ENCODE results near the gene NSUN4.

Gene NSUN4

GRCh38 chr1:46403916-46404315, 63.3 kb downstream of the NSUN4 start:
- TF ChIP-seq, protein P1, sequence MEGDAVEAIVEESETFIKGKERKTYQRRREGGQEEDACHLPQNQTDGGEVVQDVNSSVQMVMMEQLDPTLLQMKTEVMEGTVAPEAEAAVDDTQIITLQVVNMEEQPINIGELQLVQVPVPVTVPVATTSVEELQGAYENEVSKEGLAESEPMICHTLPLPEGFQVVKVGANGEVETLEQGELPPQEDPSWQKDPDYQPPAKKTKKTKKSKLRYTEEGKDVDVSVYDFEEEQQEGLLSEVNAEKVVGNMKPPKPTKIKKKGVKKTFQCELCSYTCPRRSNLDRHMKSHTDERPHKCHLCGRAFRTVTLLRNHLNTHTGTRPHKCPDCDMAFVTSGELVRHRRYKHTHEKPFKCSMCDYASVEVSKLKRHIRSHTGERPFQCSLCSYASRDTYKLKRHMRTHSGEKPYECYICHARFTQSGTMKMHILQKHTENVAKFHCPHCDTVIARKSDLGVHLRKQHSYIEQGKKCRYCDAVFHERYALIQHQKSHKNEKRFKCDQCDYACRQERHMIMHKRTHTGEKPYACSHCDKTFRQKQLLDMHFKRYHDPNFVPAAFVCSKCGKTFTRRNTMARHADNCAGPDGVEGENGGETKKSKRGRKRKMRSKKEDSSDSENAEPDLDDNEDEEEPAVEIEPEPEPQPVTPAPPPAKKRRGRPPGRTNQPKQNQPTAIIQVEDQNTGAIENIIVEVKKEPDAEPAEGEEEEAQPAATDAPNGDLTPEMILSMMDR (IDR thresholded peaks at IDR 0.05; ENCODE audit: borderline replicate concordance, control extremely low read depth, extremely low read depth, insufficient read depth, missing control alignments): no peak
- no peak for DNase-seq (ENCODE audit: low spot score)
- in situ Hi-C loops (cut with MboI; ENCODE audit: low sequenced_read_pairs, unreplicated experiment): no loop called here

- TF ChIP-seq, protein P1 (IDR thresholded peaks at IDR 0.05; ENCODE audit: borderline replicate concordance, control extremely low read depth, extremely low read depth, insufficient read depth, missing control alignments): no peak
- in situ Hi-C loops (cut with MboI; ENCODE audit: low sequenced_read_pairs, unreplicated experiment): no loop called here
- no peak for DNase-seq (ENCODE audit: low spot score)
Measured at GRCh38 chr1:46404482-46405196, 64.0 kb downstream of the NSUN4 start.

DNA sequence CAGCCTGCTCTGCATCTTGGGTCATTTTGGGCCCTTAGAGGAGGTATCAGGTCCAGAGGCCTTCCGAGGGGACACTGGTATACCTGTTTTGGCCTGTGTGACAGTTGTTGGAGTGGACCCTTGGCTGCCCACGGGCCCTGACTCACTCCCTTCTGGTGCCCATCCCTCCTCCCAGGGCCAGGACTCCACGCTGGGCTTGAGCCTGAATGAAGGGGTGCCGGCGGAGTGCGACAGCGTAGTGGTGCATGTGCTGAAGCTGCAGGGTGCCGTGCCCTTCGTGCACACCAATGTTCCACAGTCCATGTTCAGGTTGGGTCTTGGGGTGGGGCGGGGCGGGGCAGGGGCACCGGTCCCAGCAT, 64.6 kb downstream of the NSUN4 start:
- in situ Hi-C loops (cut with MboI; ENCODE audit: low sequenced_read_pairs, unreplicated experiment): no loop called here
- TF ChIP-seq, protein P1 (IDR thresholded peaks at IDR 0.05; ENCODE audit: borderline replicate concordance, control extremely low read depth, extremely low read depth, insufficient read depth, missing control alignments): no peak
- DNase-seq (ENCODE audit: low spot score): no peak

DNA sequence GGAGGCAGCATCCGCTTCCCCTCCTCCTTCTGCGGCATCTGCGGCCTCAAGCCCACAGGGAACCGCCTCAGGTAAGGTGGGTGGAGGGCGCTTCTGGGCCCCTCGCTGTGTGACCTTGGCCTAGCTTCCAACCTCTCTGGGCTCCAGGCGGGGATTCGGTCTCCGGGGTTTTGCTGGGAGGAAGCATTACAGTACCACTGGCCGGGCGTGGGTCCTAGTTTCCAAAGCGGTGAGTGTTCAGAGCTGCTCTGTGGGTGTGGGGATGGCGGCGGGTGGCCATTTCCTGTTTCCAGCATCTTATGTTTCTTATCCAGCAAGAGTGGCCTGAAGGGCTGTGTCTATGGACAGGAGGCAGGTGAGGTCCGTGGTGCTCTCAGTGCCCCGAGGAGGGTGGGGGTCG, 65.1 kb downstream of the NSUN4 start:
- in situ Hi-C loops (cut with MboI; ENCODE audit: low sequenced_read_pairs, unreplicated experiment): no loop called here
- TF ChIP-seq, protein P1 (IDR thresholded peaks at IDR 0.05; ENCODE audit: borderline replicate concordance, control extremely low read depth, extremely low read depth, insufficient read depth, missing control alignments): no peak

GRCh38 chr1:46406881-46407608, 66.4 kb downstream of the NSUN4 start:
- no peak for DNase-seq (ENCODE audit: low spot score)
- TF ChIP-seq, protein P1 (IDR thresholded peaks at IDR 0.05; ENCODE audit: borderline replicate concordance, control extremely low read depth, extremely low read depth, insufficient read depth, missing control alignments): no peak
- in situ Hi-C loops (cut with MboI; ENCODE audit: low sequenced_read_pairs, unreplicated experiment): no loop called here

More for the DNA sequence above, 65.1 kb downstream of the NSUN4 start:
- DNase-seq (ENCODE audit: low spot score): no peak

DNA sequence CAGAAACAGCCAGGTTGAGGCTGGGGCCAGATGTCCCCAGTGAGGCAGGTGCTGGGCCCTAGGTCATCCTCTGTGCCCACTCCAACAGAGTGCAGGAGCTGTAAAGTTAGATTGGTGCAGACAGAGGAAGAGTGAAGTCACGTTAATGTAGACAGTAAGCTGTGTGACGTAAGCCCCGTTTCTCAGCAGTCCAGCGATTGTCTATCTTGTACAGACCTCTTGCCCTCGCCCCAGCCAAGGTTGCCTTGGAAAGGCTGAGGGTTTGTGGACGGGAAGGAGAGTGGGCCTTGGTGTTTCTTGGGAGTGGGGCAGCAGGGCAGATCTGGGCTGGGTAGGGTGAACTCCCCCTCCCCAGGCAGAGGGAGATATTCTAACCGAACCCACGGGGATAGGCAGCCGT, 67.0 kb downstream of the NSUN4 start:
- in situ Hi-C loops (cut with MboI; ENCODE audit: low sequenced_read_pairs, unreplicated experiment): no loop called here
- DNase-seq (ENCODE audit: low spot score): no peak
- TF ChIP-seq, protein P1 (IDR thresholded peaks at IDR 0.05; ENCODE audit: borderline replicate concordance, control extremely low read depth, extremely low read depth, insufficient read depth, missing control alignments): no peak

All from GM13976 (cell line).